HCEC 1CT (cell line): Measurements from ENCODE around the gene CHST11.
A peak's percentile ranks its signal among the peaks of the same experiment; 100 is the strongest.

Experiments used
- DNase-seq: peaks from one replicate; pipeline ENCODE4 v3.0.0-alpha.2; 2017

Gene CHST11

GRCh38 chr12:104749545-104749944 is 292.8 kb downstream of the CHST11 start:
- no peak for DNase-seq

GRCh38 chr12:104750061-104750460 is 293.3 kb downstream of the CHST11 start:
- peak; percentile 61 for DNase-seq

GRCh38 chr12:104751120-104751519 is 294.4 kb downstream of the CHST11 start:
- no peak for DNase-seq

GRCh38 chr12:104751594-104751993 is 294.8 kb downstream of the CHST11 start:
- DNase-seq, result no peak

- DNase-seq, result no peak
Measured at GRCh38 chr12:104752016-104752415, 295.3 kb downstream of the CHST11 start.

- no peak for DNase-seq
Measured at GRCh38 chr12:104752881-104753280, 296.1 kb downstream of the CHST11 start.

GRCh38 chr12:104756901-104757300 is 300.2 kb downstream of the CHST11 start:
- no peak for DNase-seq

- no peak for DNase-seq
Measured at GRCh38 chr12:104758771-104759170, 302.0 kb downstream of the CHST11 start.

- no peak for DNase-seq
Measured at GRCh38 chr12:104761091-104761490, 304.3 kb downstream of the CHST11 start.

- DNase-seq, result no peak
Measured at GRCh38 chr12:104761611-104762010, 304.9 kb downstream of the CHST11 start.

- peak; percentile 18 for DNase-seq
Measured at GRCh38 chr12:104763168-104763805, 306.5 kb downstream of the CHST11 start.

GRCh38 chr12:104764225-104765091 is 307.7 kb downstream of the CHST11 start:
- no peak for DNase-seq

GRCh38 chr12:104767261-104767660 is 310.5 kb downstream of the CHST11 start:
- DNase-seq, result no peak

GRCh38 chr12:104768033-104768432 is 311.3 kb downstream of the CHST11 start:
- no peak for DNase-seq

- DNase-seq, result no peak
Measured at GRCh38 chr12:104769144-104769561, 312.4 kb downstream of the CHST11 start.

GRCh38 chr12:104772336-104772735 is 315.6 kb downstream of the CHST11 start:
- DNase-seq, result no peak

- no peak for DNase-seq
Measured at GRCh38 chr12:104775731-104776231, 319.0 kb downstream of the CHST11 start.

- no peak for DNase-seq
Measured at GRCh38 chr12:104779134-104779533, 322.4 kb downstream of the CHST11 start.

- no peak for DNase-seq
Measured at GRCh38 chr12:104782296-104782695, 325.5 kb downstream of the CHST11 start.

GRCh38 chr12:104784592-104784991 is 327.8 kb downstream of the CHST11 start:
- no peak for DNase-seq

GRCh38 chr12:104785886-104786285 is 329.1 kb downstream of the CHST11 start:
- no peak for DNase-seq

- no peak for DNase-seq
Measured at GRCh38 chr12:104786352-104786751, 329.6 kb downstream of the CHST11 start.

- DNase-seq, result no peak
Measured at GRCh38 chr12:104788840-104789271, 332.1 kb downstream of the CHST11 start.
